ENCODE measurements around the gene IL1RAPL2. TPM values are rescaled to one million over a fixed set of nuclear protein-coding genes. Genes with fewer than 3 reads are reported as not detected.

Gene IL1RAPL2
- total RNA-seq, 4 donors from 2014 or later: not detected

GRCh38 chrX:105219454-105220401, 653.7 kb downstream of the IL1RAPL2 start:
- H3K4me1 ChIP-seq: no peaks in the 10 kb centered on the region
- intact Hi-C loops (cut with DNase I; ENCODE audit: low total_unique reads) (no loop called here), in situ Hi-C loops (cut with MboI; ENCODE audit: low sequenced_read_pairs in 4 of 4) (no loop called here)
- H3K36me3 ChIP-seq: no peaks in the 10 kb centered on the region
- no peak overlapping the region for H3K4me3 ChIP-seq
- H3K9me3 ChIP-seq: no peaks in the 10 kb centered on the region
- no peak for TF ChIP-seq POLR2A (IDR thresholded peaks at IDR 0.05)
- no peak for TF ChIP-seq CTCF (IDR thresholded peaks at IDR 0.05 in 4 of 5, conservative IDR thresholded peaks at IDR 0.05 in 1 of 5)
- no peak overlapping the region for H3K27ac ChIP-seq
- no peak for ATAC-seq
- no peaks in the 10 kb centered on the region for H3K27me3 ChIP-seq
- DNase-seq: no peak

GRCh38 chrX:105220636-105221035, 654.6 kb downstream of the IL1RAPL2 start, which contains the start of gene TEX13A:
Gene TEX13A (minus strand): TSS chrX:105220694. CDS start chrX:105220397, 297 bp downstream.
- ATAC-seq: no peak
- H3K36me3 ChIP-seq: no peaks in the 10 kb centered on the region
- intact Hi-C loops (cut with DNase I; ENCODE audit: low total_unique reads) (no loop called here), in situ Hi-C loops (cut with MboI; ENCODE audit: low sequenced_read_pairs in 4 of 4) (no loop called here)
- no peak for DNase-seq
- no peak within 1 kb of the TSS for H3K27ac ChIP-seq
- no peak within 1 kb of the TSS for H3K4me3 ChIP-seq
- H3K4me1 ChIP-seq: no peaks in the 10 kb centered on the region
- TF ChIP-seq CTCF (IDR thresholded peaks at IDR 0.05 in 4 of 5, conservative IDR thresholded peaks at IDR 0.05 in 1 of 5): no peak
- TF ChIP-seq POLR2A (IDR thresholded peaks at IDR 0.05): no peak
- H3K27me3 ChIP-seq: no peaks in the 10 kb centered on the region
- no peaks in the 10 kb centered on the region for H3K9me3 ChIP-seq

- Histone ChIP-seq H3K4me3 (no peak overlapping the region), H3K4me1 (no peaks in the 10 kb centered on the region), H3K9me3 (no peaks in the 10 kb centered on the region), H3K36me3 (no peaks in the 10 kb centered on the region), H3K27ac (no peak overlapping the region), H3K27me3 (no peaks in the 10 kb centered on the region)
- TF ChIP-seq POLR2A (IDR thresholded peaks at IDR 0.05) (no peak), CTCF (IDR thresholded peaks at IDR 0.05 in 4 of 5, conservative IDR thresholded peaks at IDR 0.05 in 1 of 5) (no peak)
- intact Hi-C loops (cut with DNase I; ENCODE audit: low total_unique reads): no loop called here
- DNase-seq: no peak
- no peak for ATAC-seq
- in situ Hi-C loops (cut with MboI; ENCODE audit: low sequenced_read_pairs in 4 of 4): no loop called here
Observed at GRCh38 chrX:105221374-105221773, 655.4 kb downstream of the IL1RAPL2 start.

- Histone ChIP-seq H3K9me3 (no peaks in the 10 kb centered on the region), H3K27ac (no peak overlapping the region), H3K27me3 (no peaks in the 10 kb centered on the region), H3K36me3 (no peaks in the 10 kb centered on the region), H3K4me3 (no peak overlapping the region), H3K4me1 (no peaks in the 10 kb centered on the region)
- intact Hi-C loops (cut with DNase I; ENCODE audit: low total_unique reads): no loop called here
- no peak for DNase-seq
- in situ Hi-C loops (cut with MboI; ENCODE audit: low sequenced_read_pairs in 4 of 4): no loop called here
- TF ChIP-seq CTCF (IDR thresholded peaks at IDR 0.05 in 4 of 5, conservative IDR thresholded peaks at IDR 0.05 in 1 of 5) (no peak), POLR2A (IDR thresholded peaks at IDR 0.05) (no peak)
- ATAC-seq: no peak
Observed at GRCh38 chrX:105226499-105226898, 660.5 kb downstream of the IL1RAPL2 start.
